ENCODE measurements around the gene ZNF334. TPM values are rescaled to one million over a fixed set of nuclear protein-coding genes. Genes with fewer than 3 reads are reported as not detected.

The ZNF334 gene
- total RNA-seq, 1 donor from 2014 or later: 3.0 TPM

DNA sequence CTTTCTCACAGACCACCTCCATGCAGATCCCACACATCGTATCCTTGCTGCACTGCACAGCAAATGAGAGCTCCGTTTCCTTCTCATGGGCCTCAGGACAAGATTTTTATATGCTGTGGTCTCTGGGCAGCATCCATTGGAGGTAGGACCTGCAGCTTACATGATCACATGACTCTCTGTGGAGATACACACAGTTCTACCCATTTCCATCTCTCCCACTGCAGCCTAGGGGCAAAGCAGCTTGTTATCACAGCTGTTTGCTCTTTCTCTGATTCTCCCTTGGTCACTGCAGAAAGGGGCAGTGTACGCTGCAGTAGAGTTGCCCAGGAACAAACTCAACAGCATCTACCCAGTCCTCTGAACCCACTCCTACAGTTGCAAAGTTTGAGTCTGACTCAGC lies 48.9 kb downstream of the ZNF334 start:
- no peaks in the 10 kb centered on the region for H3K4me1 ChIP-seq
- intact Hi-C loops (cut with DNase I): no loop called here
- DNase-seq: no peak
- TF ChIP-seq, protein P1, sequence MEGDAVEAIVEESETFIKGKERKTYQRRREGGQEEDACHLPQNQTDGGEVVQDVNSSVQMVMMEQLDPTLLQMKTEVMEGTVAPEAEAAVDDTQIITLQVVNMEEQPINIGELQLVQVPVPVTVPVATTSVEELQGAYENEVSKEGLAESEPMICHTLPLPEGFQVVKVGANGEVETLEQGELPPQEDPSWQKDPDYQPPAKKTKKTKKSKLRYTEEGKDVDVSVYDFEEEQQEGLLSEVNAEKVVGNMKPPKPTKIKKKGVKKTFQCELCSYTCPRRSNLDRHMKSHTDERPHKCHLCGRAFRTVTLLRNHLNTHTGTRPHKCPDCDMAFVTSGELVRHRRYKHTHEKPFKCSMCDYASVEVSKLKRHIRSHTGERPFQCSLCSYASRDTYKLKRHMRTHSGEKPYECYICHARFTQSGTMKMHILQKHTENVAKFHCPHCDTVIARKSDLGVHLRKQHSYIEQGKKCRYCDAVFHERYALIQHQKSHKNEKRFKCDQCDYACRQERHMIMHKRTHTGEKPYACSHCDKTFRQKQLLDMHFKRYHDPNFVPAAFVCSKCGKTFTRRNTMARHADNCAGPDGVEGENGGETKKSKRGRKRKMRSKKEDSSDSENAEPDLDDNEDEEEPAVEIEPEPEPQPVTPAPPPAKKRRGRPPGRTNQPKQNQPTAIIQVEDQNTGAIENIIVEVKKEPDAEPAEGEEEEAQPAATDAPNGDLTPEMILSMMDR (IDR thresholded peaks at IDR 0.05): no peak
- H3K27me3 ChIP-seq: peaks cover 12% of the 10 kb centered on the region
- H3K36me3 ChIP-seq: no peaks in the 10 kb centered on the region
- ATAC-seq: no peak
- H3K27ac ChIP-seq: no peak overlapping the region
- H3K4me3 ChIP-seq: no peak overlapping the region
- H3K9me3 ChIP-seq: no peaks in the 10 kb centered on the region

GRCh38 chr20:46463852-46464251 lies 49.5 kb downstream of the ZNF334 start:
- Histone ChIP-seq H3K27ac (no peak overlapping the region), H3K36me3 (no peaks in the 10 kb centered on the region), H3K27me3 (peaks cover 18% of the 10 kb centered on the region), H3K4me1 (no peaks in the 10 kb centered on the region), H3K4me3 (no peak overlapping the region), H3K9me3 (no peaks in the 10 kb centered on the region)
- no peak for DNase-seq
- intact Hi-C loops (cut with DNase I): no loop called here
- TF ChIP-seq, protein P1 (IDR thresholded peaks at IDR 0.05): no peak
- ATAC-seq: no peak

DNA sequence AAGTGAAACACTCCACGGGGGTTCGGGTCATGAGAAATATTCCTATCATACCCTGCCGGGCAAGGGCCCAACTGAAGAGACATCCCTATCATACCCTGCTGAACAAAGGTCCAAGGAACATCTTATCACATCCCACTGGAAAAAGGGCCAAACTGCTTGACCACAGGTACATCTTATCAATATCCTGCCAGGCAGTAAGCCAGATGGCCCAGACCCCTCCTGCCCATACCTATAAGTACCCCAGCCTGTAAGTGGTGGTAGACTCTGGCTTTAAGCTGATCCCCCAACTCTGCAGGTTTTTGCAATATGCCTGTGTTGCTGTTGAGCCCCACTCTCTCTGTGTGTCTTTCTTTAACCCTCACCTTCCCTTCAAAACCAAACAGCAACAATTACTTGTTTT lies 51.6 kb downstream of the ZNF334 start:
- Histone ChIP-seq H3K4me1 (no peaks in the 10 kb centered on the region), H3K4me3 (no peak overlapping the region), H3K36me3 (no peaks in the 10 kb centered on the region), H3K27ac (no peak overlapping the region), H3K27me3 (peaks cover 38% of the 10 kb centered on the region), H3K9me3 (no peaks in the 10 kb centered on the region)
- DNase-seq: no peak
- TF ChIP-seq, protein P1 (IDR thresholded peaks at IDR 0.05): no peak
- intact Hi-C loops (cut with DNase I): no loop called here
- no peak for ATAC-seq

- H3K9me3 ChIP-seq: no peaks in the 10 kb centered on the region
- intact Hi-C loops (cut with DNase I): no loop called here
- DNase-seq (peak; percentile 75), ATAC-seq (peak; percentile 64)
- H3K4me1 ChIP-seq: no peaks in the 10 kb centered on the region
- peaks cover 41% of the 10 kb centered on the region for H3K27me3 ChIP-seq
- no peak overlapping the region for H3K27ac ChIP-seq
- H3K36me3 ChIP-seq: no peaks in the 10 kb centered on the region
- peak overlapping the region; percentile 14 for H3K4me3 ChIP-seq
- TF ChIP-seq, protein P1 (IDR thresholded peaks at IDR 0.05): no peak
Measured at GRCh38 chr20:46458866-46459750, 54.3 kb downstream of the ZNF334 start.

GRCh38 chr20:46456255-46457028 lies 56.9 kb downstream of the ZNF334 start:
- Histone ChIP-seq H3K4me3 (no peak overlapping the region), H3K4me1 (no peaks in the 10 kb centered on the region), H3K27me3 (peaks cover 41% of the 10 kb centered on the region), H3K36me3 (no peaks in the 10 kb centered on the region), H3K27ac (no peak overlapping the region), H3K9me3 (no peaks in the 10 kb centered on the region)
- no peak for DNase-seq
- TF ChIP-seq, protein P1 (IDR thresholded peaks at IDR 0.05): no peak
- no peak for ATAC-seq
- intact Hi-C loops (cut with DNase I): no loop called here
